ENCODE measurements around the gene KLHL17. TPM values are rescaled to one million over a fixed set of nuclear protein-coding genes. Genes with fewer than 3 reads are reported as not detected.

The KLHL17 gene
- total and polyA plus RNA-seq, 9 of the 15 experiments (the other 6 are each of a cell fraction or from before 2014, with no cell fraction given) = 0.14 to 84.8 (median 13.0) TPM

DNA sequence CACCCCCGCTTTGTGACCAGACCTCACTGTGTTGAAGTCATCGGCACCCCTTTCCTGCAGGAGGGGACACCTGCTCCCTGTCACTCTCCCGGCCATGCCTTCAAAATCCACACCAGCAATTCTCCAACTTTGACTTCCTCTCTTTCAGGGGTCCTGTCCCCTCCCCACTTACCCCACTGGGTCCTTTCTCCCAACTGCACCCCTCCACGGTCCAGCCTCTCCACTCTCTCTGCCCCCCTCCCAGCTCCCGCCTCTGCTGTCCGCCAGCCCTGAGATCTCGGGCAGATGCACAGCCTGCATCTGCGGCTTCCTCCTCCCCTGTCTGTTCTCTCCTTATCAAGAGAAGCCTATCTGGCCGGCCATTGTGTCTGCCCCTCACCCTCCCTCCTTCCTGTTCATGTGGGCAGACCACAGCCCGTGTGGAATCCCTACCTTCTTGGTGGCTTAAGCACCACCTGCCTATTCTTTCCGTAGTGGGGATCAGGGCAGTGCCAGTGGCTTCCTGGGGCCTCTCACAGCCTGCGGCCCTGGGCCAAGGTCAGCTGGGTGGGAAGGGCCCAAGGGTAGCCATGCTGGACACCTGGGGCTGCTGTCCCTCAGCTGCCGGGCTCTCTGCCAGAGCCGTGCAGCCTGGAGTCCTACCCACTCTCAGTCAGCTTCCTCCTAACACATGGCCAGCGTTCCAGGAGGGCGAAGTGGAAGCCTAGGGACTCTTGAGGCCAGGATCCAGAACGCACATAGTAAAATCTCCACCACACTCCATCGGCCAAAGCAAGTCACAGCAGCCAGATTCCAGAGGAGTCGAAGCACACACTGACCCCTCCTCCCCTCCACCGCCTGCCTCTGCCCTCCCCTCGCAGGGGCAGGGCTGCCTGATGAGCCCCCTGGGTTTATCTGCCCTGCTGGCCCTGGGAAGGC, 44.7 kb downstream of the KLHL17 start (continued):
- TF ChIP-seq CCNT2 (IDR thresholded peaks at IDR 0.05; ENCODE audit: borderline replicate concordance, extremely low read depth, insufficient read length, low read depth, low read length) (no peak), RERE (CRISPR knock-in tag; IDR thresholded peaks at IDR 0.05; ENCODE audit: borderline replicate concordance) (no peak), TARDBP (IDR thresholded peaks at IDR 0.05) (no peak), E2F3 (CRISPR knock-in tag; IDR thresholded peaks at IDR 0.05) (no peak), POLR3G (IDR thresholded peaks at IDR 0.05; ENCODE audit: extremely low read depth, insufficient read length, insufficient replicate concordance) (no peak), NCOR1 (IDR thresholded peaks at IDR 0.05) (peak; percentile 76), ZNF644 (tag; IDR thresholded peaks at IDR 0.05; ENCODE audit: low read depth) (peak; percentile 76; the same call in 1 of the 2 replicates), EZH2 (IDR thresholded peaks at IDR 0.05; ENCODE audit: borderline replicate concordance, low read depth, low read length) (no peak), MTA2 (IDR thresholded peaks at IDR 0.05; ENCODE audit: low read depth) (peak; percentile 33; the same call in 1 of the 2 replicates), JUND (IDR thresholded peaks at IDR 0.05; ENCODE audit: borderline replicate concordance, low read depth, low read length) (peak; percentile 23; the same call in 1 of the 2 replicates), JUND (tag; IDR thresholded peaks at IDR 0.05; ENCODE audit: borderline replicate concordance, low read depth, low read length) (peak; percentile 46; the same call in 1 of the 3 replicates), DMBX1 (CRISPR knock-in tag; IDR thresholded peaks at IDR 0.05; ENCODE audit: borderline replicate concordance) (peak; percentile 86), ZNF184 (CRISPR knock-in tag; IDR thresholded peaks at IDR 0.05) (no peak), NRF1 (conservative IDR thresholded peaks at IDR 0.05 in 1 of 2, IDR thresholded peaks at IDR 0.05 in 1 of 2) (peak in 1 of 2 experiments; percentile 32; a peak in 2 of 4 replicates), ZNF224 (CRISPR knock-in tag; IDR thresholded peaks at IDR 0.05) (no peak), EHMT2 (IDR thresholded peaks at IDR 0.05) (no peak; the same call in 1 of the 2 replicates), SMAD2 (IDR thresholded peaks at IDR 0.05; ENCODE audit: low read depth, low read length) (no peak), TBL1XR1 (IDR thresholded peaks at IDR 0.05; ENCODE audit: low read length in 2 of 2) (peak in 1 of 2 experiments; percentile 67; a peak in 1 of 4 replicates)
- TF ChIP-seq, protein P1, sequence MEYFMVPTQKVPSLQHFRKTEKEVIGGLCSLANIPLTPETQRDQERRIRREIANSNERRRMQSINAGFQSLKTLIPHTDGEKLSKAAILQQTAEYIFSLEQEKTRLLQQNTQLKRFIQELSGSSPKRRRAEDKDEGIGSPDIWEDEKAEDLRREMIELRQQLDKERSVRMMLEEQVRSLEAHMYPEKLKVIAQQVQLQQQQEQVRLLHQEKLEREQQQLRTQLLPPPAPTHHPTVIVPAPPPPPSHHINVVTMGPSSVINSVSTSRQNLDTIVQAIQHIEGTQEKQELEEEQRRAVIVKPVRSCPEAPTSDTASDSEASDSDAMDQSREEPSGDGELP (CRISPR knock-in tag; IDR thresholded peaks at IDR 0.05; ENCODE audit: borderline replicate concordance) = peak; percentile 94
- TF ChIP-seq, protein P2, sequence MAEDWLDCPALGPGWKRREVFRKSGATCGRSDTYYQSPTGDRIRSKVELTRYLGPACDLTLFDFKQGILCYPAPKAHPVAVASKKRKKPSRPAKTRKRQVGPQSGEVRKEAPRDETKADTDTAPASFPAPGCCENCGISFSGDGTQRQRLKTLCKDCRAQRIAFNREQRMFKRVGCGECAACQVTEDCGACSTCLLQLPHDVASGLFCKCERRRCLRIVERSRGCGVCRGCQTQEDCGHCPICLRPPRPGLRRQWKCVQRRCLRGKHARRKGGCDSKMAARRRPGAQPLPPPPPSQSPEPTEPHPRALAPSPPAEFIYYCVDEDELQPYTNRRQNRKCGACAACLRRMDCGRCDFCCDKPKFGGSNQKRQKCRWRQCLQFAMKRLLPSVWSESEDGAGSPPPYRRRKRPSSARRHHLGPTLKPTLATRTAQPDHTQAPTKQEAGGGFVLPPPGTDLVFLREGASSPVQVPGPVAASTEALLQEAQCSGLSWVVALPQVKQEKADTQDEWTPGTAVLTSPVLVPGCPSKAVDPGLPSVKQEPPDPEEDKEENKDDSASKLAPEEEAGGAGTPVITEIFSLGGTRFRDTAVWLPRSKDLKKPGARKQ (CRISPR knock-in tag; IDR thresholded peaks at IDR 0.05) = no peak
